Measurements from ENCODE around the gene UBA7. TPM values are rescaled to one million over a fixed set of nuclear protein-coding genes. Genes with fewer than 3 reads are reported as not detected.
"Not testable (repeated sequence)": the region's sequence is repeated elsewhere in the genome, so short reads cannot be mapped to it uniquely, and the experiment has no call there.

UBA7 gene
- total RNA-seq, 2 experiments from 2014 or later = 208 to 213 TPM

DNA sequence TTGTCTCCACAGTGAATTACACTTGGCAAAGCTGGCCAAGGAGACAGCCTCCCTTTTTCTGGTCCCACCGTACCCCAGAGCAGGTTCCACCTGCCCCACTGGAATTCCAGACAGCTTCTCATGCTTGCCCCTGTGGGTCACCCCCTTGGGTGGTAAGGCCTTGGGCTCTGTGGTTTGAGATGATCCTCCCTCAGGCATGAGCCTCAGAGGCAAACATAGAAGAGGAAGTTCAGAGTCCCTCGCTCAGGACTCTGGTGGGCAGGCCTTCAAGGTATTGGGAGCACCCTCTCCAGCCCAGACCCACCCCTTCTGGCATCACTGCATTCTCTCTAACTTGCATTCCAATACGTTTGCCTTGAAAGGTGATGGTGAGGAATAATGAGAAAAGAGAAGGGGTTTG is 17.6 kb upstream of the UBA7 start:
- ChIA-PET POLR2A (no interaction called here), CTCF (no interaction called here)
- Mint-ChIP-seq H3K4me3 (no peak overlapping the region), H3K27ac (no peak overlapping the region), H3K36me3 (ENCODE audit: low read depth) (no peaks in the 10 kb centered on the region), H3K9me3 (no peaks in the 10 kb centered on the region), H3K27me3 (no peaks in the 10 kb centered on the region), H3K4me1 (ENCODE audit: low read depth) (no peaks in the 10 kb centered on the region)
- no peaks in the 10 kb centered on the region for H3K9me3 ChIP-seq (ENCODE audit: control insufficient read depth in 1 of 2, insufficient read depth in 1 of 2, low read length in 2 of 2)
- intact Hi-C loops (cut with DNase I, micrococcal nuclease) = loop anchor here in 1 of 2 experiments (1.0 kb wide), 1 partner anchor 17 kb away; no protein-coding TSS in a partner anchor
- H3K27ac ChIP-seq (ENCODE audit: low read depth in 1 of 2, low read length in 2 of 2) = no peak overlapping the region
- H3K36me3 ChIP-seq (ENCODE audit: insufficient read depth, low read length) = peaks cover 7% of the 10 kb centered on the region
- no peak overlapping the region for H3K4me3 ChIP-seq (ENCODE audit: low read length)
- no peaks in the 10 kb centered on the region for H3K4me1 ChIP-seq (ENCODE audit: insufficient read depth, low read length)
- no peaks in the 10 kb centered on the region for H3K27me3 ChIP-seq (ENCODE audit: control insufficient read depth in 1 of 2, insufficient read depth in 2 of 2, low read length in 2 of 2)
- ATAC-seq (ENCODE audit: poor library complexity) (no peak), DNase-seq (no peak)
- TF ChIP-seq, protein P1, sequence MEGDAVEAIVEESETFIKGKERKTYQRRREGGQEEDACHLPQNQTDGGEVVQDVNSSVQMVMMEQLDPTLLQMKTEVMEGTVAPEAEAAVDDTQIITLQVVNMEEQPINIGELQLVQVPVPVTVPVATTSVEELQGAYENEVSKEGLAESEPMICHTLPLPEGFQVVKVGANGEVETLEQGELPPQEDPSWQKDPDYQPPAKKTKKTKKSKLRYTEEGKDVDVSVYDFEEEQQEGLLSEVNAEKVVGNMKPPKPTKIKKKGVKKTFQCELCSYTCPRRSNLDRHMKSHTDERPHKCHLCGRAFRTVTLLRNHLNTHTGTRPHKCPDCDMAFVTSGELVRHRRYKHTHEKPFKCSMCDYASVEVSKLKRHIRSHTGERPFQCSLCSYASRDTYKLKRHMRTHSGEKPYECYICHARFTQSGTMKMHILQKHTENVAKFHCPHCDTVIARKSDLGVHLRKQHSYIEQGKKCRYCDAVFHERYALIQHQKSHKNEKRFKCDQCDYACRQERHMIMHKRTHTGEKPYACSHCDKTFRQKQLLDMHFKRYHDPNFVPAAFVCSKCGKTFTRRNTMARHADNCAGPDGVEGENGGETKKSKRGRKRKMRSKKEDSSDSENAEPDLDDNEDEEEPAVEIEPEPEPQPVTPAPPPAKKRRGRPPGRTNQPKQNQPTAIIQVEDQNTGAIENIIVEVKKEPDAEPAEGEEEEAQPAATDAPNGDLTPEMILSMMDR (IDR thresholded peaks at IDR 0.05) = no peak

DNA sequence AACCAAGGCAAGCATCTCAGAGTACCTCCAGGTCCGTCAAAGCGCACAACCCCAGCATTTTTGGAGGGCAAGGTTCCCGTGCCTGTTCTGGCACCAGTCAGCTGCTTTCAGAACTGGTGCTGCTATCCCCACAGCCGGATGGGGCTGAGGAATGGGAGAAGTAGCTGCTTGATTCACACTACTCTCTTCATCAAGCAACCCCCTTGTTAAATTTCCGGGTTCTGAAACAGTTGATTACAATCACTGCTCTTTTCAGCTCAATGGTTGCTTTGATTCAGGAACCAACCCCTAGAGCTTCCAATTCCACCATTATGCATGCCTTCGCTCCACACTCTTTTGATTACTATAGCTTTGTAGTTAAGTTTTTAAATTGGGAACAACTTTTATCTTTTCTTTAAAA is 12.3 kb upstream of the UBA7 start:
- ChIA-PET POLR2A (interaction anchor here (0.7 kb wide), 1 partner anchor 1441 kb away, joined by 4 read pairs; no protein-coding TSS in a partner anchor), CTCF (interaction anchor here (1.2 to 2.4 kb wide), 2 partner anchors 13 to 23 kb away, joined by 3 to 9 read pairs; no protein-coding TSS in a partner anchor)
- H3K4me3 ChIP-seq (ENCODE audit: low read length) = no peak overlapping the region
- Mint-ChIP-seq H3K27ac (no peak overlapping the region), H3K36me3 (ENCODE audit: low read depth) (no peaks in the 10 kb centered on the region), H3K4me3 (no peak overlapping the region), H3K4me1 (ENCODE audit: low read depth) (no peaks in the 10 kb centered on the region), H3K27me3 (no peaks in the 10 kb centered on the region), H3K9me3 (no peaks in the 10 kb centered on the region)
- ATAC-seq (ENCODE audit: poor library complexity) (no peak), DNase-seq (no peak)
- H3K9me3 ChIP-seq (ENCODE audit: control insufficient read depth in 1 of 2, insufficient read depth in 1 of 2, low read length in 2 of 2) = no peaks in the 10 kb centered on the region
- no peak overlapping the region for H3K27ac ChIP-seq (ENCODE audit: low read depth in 1 of 2, low read length in 2 of 2)
- H3K36me3 ChIP-seq (ENCODE audit: insufficient read depth, low read length) = peaks cover 3% of the 10 kb centered on the region
- H3K4me1 ChIP-seq (ENCODE audit: insufficient read depth, low read length) = no peaks in the 10 kb centered on the region
- intact Hi-C loops (cut with DNase I, micrococcal nuclease) = no loop called here
- TF ChIP-seq, protein P1 (IDR thresholded peaks at IDR 0.05) = no peak
- no peaks in the 10 kb centered on the region for H3K27me3 ChIP-seq (ENCODE audit: control insufficient read depth in 1 of 2, insufficient read depth in 2 of 2, low read length in 2 of 2)

DNA sequence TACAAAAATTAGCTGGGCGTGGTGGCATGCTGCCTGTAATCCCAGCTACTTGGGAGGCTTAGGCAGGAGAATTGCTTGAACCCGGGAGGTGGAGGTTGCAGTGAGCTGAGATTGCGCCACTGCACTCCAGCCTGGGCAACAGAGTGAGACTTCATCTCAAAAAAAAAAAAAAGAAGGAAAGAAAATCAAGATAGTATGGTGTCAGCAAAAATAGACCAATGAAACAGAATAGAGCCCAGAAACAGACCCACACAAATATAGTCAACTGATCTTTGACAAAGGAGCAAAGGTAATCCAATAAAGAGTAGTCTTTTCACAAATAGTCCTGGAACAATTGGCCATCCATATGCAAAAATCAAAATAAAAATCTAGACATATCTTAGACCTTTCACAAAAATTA is 9.4 kb upstream of the UBA7 start:
- not testable (repeated sequence) for H3K9me3 Mint-ChIP-seq

More for the DNA sequence above, 9.4 kb upstream of the UBA7 start:
- H3K4me1 ChIP-seq (ENCODE audit: insufficient read depth, low read length); H3K4me1 Mint-ChIP-seq (ENCODE audit: low read depth); ATAC-seq (ENCODE audit: poor library complexity); H3K27me3 Mint-ChIP-seq; H3K36me3 Mint-ChIP-seq (ENCODE audit: low read depth); H3K27ac ChIP-seq (ENCODE audit: low read depth in 1 of 2, low read length in 2 of 2); DNase-seq; intact Hi-C loops (cut with DNase I, micrococcal nuclease); POLR2A ChIA-PET; H3K4me3 Mint-ChIP-seq; H3K27ac Mint-ChIP-seq; H3K4me3 ChIP-seq (ENCODE audit: low read length); H3K9me3 ChIP-seq (ENCODE audit: control insufficient read depth in 1 of 2, insufficient read depth in 1 of 2, low read length in 2 of 2); H3K27me3 ChIP-seq (ENCODE audit: control insufficient read depth in 1 of 2, insufficient read depth in 2 of 2, low read length in 2 of 2); H3K36me3 ChIP-seq (ENCODE audit: insufficient read depth, low read length): not testable (repeated sequence)
- CTCF ChIA-PET = interaction anchor here (2.9 kb wide), 1 partner anchor 16 kb away, joined by 8 read pairs; no protein-coding TSS in a partner anchor
